CD4-positive, alpha-beta memory T cell (primary cell): ENCODE data around the gene CYTH4. TPM values are rescaled to one million over a fixed set of nuclear protein-coding genes. Genes with fewer than 3 reads are reported as not detected.
A peak's percentile ranks its signal among the peaks of the same experiment; 100 is the strongest.

Experiments used
- CTCF ChIA-PET: fragments of 350-600 bp; sonication (Branson Sonifier 250); formaldehyde crosslinking; loops from one replicate; lab custom pipeline; 2021; ENCODE audit warnings: inconsistent platforms; ENCODE audit not compliant: partially characterized antibody; lab: Charles Lee
- POLR2A ChIA-PET: fragments of 350-600 bp; sonication (Branson Sonifier 250); formaldehyde crosslinking; loops from one replicate; lab custom pipeline; 2021; ENCODE audit not compliant: partially characterized antibody; lab: Charles Lee
- DNase-seq, 5 donors: peaks; one replicate each; pipeline versions ENCODE4 v3.0.0 to v3.0.0-alpha.2; 2020 to 2022; ENCODE audit warnings: mixed read lengths in 1 of 5
- H3K27ac ChIP-seq: one replicate; pipeline ENCODE4 v1.7.0; 2013; ENCODE audit warnings: low read depth, low read length
- H3K27me3 ChIP-seq: 2 replicates; pipeline ENCODE4 v1.7.0; 2013; ENCODE audit warnings: mild to moderate bottlenecking, low read length, moderate library complexity; ENCODE audit not compliant: insufficient read depth
- H3K36me3 ChIP-seq: 2 replicates; pipeline ENCODE4 v1.7.0; 2013; ENCODE audit warnings: mild to moderate bottlenecking, low read length, moderate library complexity; ENCODE audit not compliant: insufficient read depth
- H3K4me1 ChIP-seq: 2 replicates; pipeline ENCODE4 v1.7.0; 2013; ENCODE audit warnings: mild to moderate bottlenecking, low read length, moderate library complexity; ENCODE audit not compliant: insufficient read depth
- H3K4me3 ChIP-seq, 2 donors: one replicate each; pipeline ENCODE4 v1.7.0; 2013; ENCODE audit warnings: low read length in 2 of 2, mild to moderate bottlenecking in 1 of 2
- H3K9me3 ChIP-seq, 2 donors: one replicate each; pipeline ENCODE4 v1.7.0; 2013; ENCODE audit warnings: low read length in 2 of 2, control low read depth in 1 of 2; ENCODE audit not compliant: control insufficient read depth in 1 of 2
- H3K27ac Mint-ChIP-seq, 7 donors: one replicate each; pipeline ENCODE4 v1.8.0; 2020 to 2021; ENCODE audit warnings: mixed read lengths in 7 of 7, mild to moderate bottlenecking in 6 of 7, inconsistent platforms in 3 of 7, moderate library complexity in 3 of 7
- H3K27me3 Mint-ChIP-seq, 2 donors: one replicate each; pipeline ENCODE4 v1.8.0; 2020 to 2021; ENCODE audit warnings: mixed read lengths in 2 of 2
- H3K36me3 Mint-ChIP-seq, 2 donors: one replicate each; pipeline ENCODE4 v1.8.0; 2020 to 2021; ENCODE audit warnings: mixed read lengths in 2 of 2, inconsistent platforms in 1 of 2, mild to moderate bottlenecking in 1 of 2
- H3K4me1 Mint-ChIP-seq, 4 donors: one replicate each; pipeline ENCODE4 v1.8.0; 2020 to 2021; ENCODE audit warnings: mixed read lengths in 4 of 4, mild to moderate bottlenecking in 1 of 4
- H3K4me3 Mint-ChIP-seq, 8 donors: one replicate each; pipeline ENCODE4 v1.8.0; 2020 to 2021; ENCODE audit warnings: mixed read lengths in 8 of 8, mild to moderate bottlenecking in 7 of 8, moderate library complexity in 6 of 8, inconsistent platforms in 3 of 8
- H3K9me3 Mint-ChIP-seq, 8 donors: one replicate each; pipeline ENCODE4 v1.8.0; 2020 to 2021; ENCODE audit warnings: mixed read lengths in 8 of 8, mild to moderate bottlenecking in 5 of 8, inconsistent platforms in 3 of 8, moderate library complexity in 1 of 8
- intact Hi-C: fragments of 100-400 bp; cut with micrococcal nuclease; formaldehyde crosslinking; loops from one replicate; pipeline ENCODE4 v1.15.1; 2023
- polyA plus RNA-seq, 2 donors: library from polyadenylated mRNA; unstranded; fragments of 300-500 nt; fragmentation: Illumina TruSeq; gene quantifications; one replicate each; pipeline ENCODE4 v1.2.3, GENCODE V29; 2021
- total RNA-seq, 2 experiments: library from RNA; stranded (reverse); gene quantifications; one replicate each; pipeline ENCODE4 v1.2.3, GENCODE V29; 2021

CYTH4 gene
- total and polyA plus RNA-seq, 4 experiments from 2014 or later = 39.4 to 177 (median 113) TPM

DNA sequence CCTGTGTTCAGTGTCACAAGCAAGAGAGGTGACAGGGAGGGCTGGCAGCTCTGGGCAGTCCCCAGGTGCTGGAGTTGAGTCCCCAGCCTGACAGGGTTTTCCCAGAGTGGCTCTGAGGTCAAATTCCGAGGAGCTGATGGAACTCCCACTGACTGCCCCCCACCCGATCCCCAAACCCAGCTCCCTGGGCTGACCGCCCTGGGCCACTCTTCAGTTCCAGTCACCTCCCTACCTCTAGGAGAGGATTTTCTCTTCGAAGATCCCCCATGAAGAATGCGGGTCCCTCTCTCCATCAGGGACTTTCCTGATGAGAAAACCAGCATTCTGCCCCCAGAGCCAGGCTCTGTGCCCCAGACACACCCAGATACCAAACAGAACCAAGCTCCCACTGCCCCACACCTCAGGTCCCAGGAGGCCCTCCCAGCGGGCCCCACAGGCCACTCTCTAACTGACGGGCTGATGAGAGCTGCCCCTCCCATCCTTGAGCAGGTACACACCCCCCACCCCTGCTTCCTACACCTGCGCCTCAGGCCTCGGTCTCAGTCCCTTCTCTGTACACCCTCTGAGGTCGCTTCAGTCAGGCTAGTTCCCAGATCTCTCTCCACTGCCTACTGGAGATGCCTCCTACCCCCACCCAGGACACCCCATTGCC, 26.1 kb upstream of the CYTH4 start:
- H3K4me3 Mint-ChIP-seq = no peak overlapping the region
- ChIA-PET POLR2A (interaction anchor here (1.4 kb wide), 1 partner anchor 11 kb away, joined by 8 read pairs; the partner anchor contains the start of gene RAC2), CTCF (interaction anchor here (0.6 to 1.6 kb wide), 4 partner anchors 12 to 203 kb away, joined by 3 to 6 read pairs (median 4); partner anchors contain the start of gene RAC2)
- peaks cover 17% of the 10 kb centered on the region for H3K4me1 ChIP-seq
- no peaks in the 10 kb centered on the region for H3K27me3 ChIP-seq
- no peak overlapping the region for H3K27ac ChIP-seq
- no peak overlapping the region for H3K4me3 ChIP-seq
- no peaks in the 10 kb centered on the region for H3K36me3 Mint-ChIP-seq
- peaks cover 0 to 1% of the 10 kb centered on the region in 2 donors for H3K27me3 Mint-ChIP-seq
- peaks cover 11 to 20% (median 14%) of the 10 kb centered on the region in 4 donors for H3K4me1 Mint-ChIP-seq
- H3K9me3 Mint-ChIP-seq = no peaks in the 10 kb centered on the region
- intact Hi-C loops = no loop called here
- no peak for DNase-seq
- no peaks in the 10 kb centered on the region for H3K9me3 ChIP-seq
- peak overlapping the region in 1 of 7 donors; percentile 36 for H3K27ac Mint-ChIP-seq
- H3K36me3 ChIP-seq = no peaks in the 10 kb centered on the region

DNA sequence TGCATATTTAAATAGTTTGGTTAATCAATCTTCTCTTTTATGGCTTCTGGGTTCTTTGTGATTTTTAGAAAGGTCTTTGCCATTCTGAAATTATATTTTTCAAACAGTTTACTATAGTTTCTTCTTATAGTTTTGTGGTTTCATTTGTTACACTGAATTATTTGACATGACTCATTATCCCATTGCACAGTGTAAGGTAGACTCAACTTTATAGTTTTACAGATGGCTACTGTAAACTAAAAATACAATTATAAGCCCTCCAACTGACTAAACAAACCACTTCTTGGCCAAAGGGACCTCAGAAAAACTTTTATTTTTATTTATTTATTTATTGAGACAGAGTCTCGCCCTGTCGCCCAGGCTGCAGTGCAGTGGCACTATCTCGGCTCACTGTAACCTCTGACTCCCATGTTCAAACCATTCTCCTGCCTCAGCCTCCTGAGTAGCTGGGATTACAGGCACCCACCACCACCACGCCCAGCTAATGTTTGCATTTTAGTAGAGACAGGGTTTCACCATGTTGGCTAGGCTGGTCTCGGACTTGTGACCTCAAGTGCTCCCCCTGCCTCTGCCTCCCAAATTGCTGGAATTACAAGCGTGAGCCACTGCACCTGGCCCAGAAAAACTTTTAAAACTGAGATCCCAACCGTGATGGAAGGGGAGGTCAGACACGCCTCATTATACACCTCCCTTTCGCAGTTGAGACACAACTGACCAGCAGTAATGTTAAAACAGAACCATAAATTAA, 24.1 kb upstream of the CYTH4 start:
- peaks cover 0 to 1% of the 10 kb centered on the region in 2 donors for H3K27me3 Mint-ChIP-seq
- no peak for DNase-seq
- peaks cover 11 to 18% (median 14%) of the 10 kb centered on the region in 4 donors for H3K4me1 Mint-ChIP-seq
- Histone ChIP-seq H3K36me3 (no peaks in the 10 kb centered on the region), H3K27me3 (no peaks in the 10 kb centered on the region), H3K27ac (no peak overlapping the region), H3K9me3 (no peaks in the 10 kb centered on the region), H3K4me1 (peaks cover 19% of the 10 kb centered on the region), H3K4me3 (no peak overlapping the region)
- H3K36me3 Mint-ChIP-seq = no peaks in the 10 kb centered on the region
- no peak overlapping the region for H3K4me3 Mint-ChIP-seq
- peaks cover 0 to under 1% (median 0%) of the 10 kb centered on the region in 8 donors for H3K9me3 Mint-ChIP-seq
- no peak overlapping the region for H3K27ac Mint-ChIP-seq
- ChIA-PET CTCF (interaction anchor here (0.6 to 10.9 kb wide), 10 partner anchors 12 to 172 kb away, joined by 3 to 491 read pairs (median 22); partner anchors contain the start of gene RAC2), POLR2A (interaction anchor here (3.5 to 5.1 kb wide), 2 partner anchors 17 to 29 kb away, joined by 24 to 145 read pairs; partner anchors contain the start of gene RAC2)
- intact Hi-C loops = no loop called here

GRCh38 chr22:37258753-37259401, 23.4 kb upstream of the CYTH4 start:
- no peak for DNase-seq
- Mint-ChIP-seq H3K9me3 (peaks cover 0 to 8% (median 0%) of the 10 kb centered on the region in 8 donors), H3K27me3 (peaks cover 0 to 1% of the 10 kb centered on the region in 2 donors), H3K36me3 (no peaks in the 10 kb centered on the region), H3K4me3 (no peak overlapping the region), H3K4me1 (peaks cover 11 to 18% (median 14%) of the 10 kb centered on the region in 4 donors), H3K27ac (peak overlapping the region in 1 of 7 donors; percentile 29)
- no peak overlapping the region for H3K27ac ChIP-seq
- H3K4me3 ChIP-seq = no peak overlapping the region
- POLR2A ChIA-PET = interaction anchor here (1.1 to 5.1 kb wide), 7 partner anchors 18 to 60 kb away, joined by 3 to 145 read pairs (median 17); partner anchors contain the start of gene RAC2
- intact Hi-C loops = loop anchor here (1.0 kb wide), 1 partner anchor 60 kb away; no protein-coding TSS in a partner anchor
- no peaks in the 10 kb centered on the region for H3K27me3 ChIP-seq
- H3K4me1 ChIP-seq = peaks cover 19% of the 10 kb centered on the region
- H3K36me3 ChIP-seq = no peaks in the 10 kb centered on the region
- peaks cover 0 to 3% of the 10 kb centered on the region in 2 donors for H3K9me3 ChIP-seq
- CTCF ChIA-PET = interaction anchor here (0.6 to 10.9 kb wide), 29 partner anchors 11 to 307 kb away, joined by 3 to 491 read pairs (median 14); partner anchors contain the start of genes CYTH4 and RAC2

GRCh38 chr22:37259540-37260029, 22.7 kb upstream of the CYTH4 start:
- no peak for DNase-seq
- intact Hi-C loops = loop anchor here (1.0 to 2.0 kb wide), 4 partner anchors 29 to 181 kb away; no protein-coding TSS in a partner anchor
- H3K36me3 Mint-ChIP-seq = no peaks in the 10 kb centered on the region
- H3K4me1 Mint-ChIP-seq = peaks cover 11 to 18% (median 14%) of the 10 kb centered on the region in 4 donors
- no peak overlapping the region for H3K4me3 ChIP-seq
- no peaks in the 10 kb centered on the region for H3K36me3 ChIP-seq
- H3K27ac ChIP-seq = no peak overlapping the region
- peaks cover 19% of the 10 kb centered on the region for H3K4me1 ChIP-seq
- peaks cover 0 to 11% (median under 1%) of the 10 kb centered on the region in 8 donors for H3K9me3 Mint-ChIP-seq
- H3K27ac Mint-ChIP-seq = peak overlapping the region in 5 of 7 donors; percentile 8 to 74 (median 64)
- POLR2A ChIA-PET = interaction anchor here (1.1 to 5.1 kb wide), 9 partner anchors 18 to 180 kb away, joined by 3 to 145 read pairs (median 15); partner anchors contain the start of gene RAC2
- H3K9me3 ChIP-seq = peaks cover 0 to 11% of the 10 kb centered on the region in 2 donors
- H3K27me3 Mint-ChIP-seq = peaks cover 0 to 1% of the 10 kb centered on the region in 2 donors
- peak overlapping the region in 6 of 8 donors; percentile 7 to 66 (median 22) for H3K4me3 Mint-ChIP-seq
- CTCF ChIA-PET = interaction anchor here (0.8 to 10.9 kb wide), 34 partner anchors 10 to 307 kb away, joined by 3 to 491 read pairs (median 12); partner anchors contain the start of genes CYTH4 and RAC2
- H3K27me3 ChIP-seq = no peaks in the 10 kb centered on the region

DNA sequence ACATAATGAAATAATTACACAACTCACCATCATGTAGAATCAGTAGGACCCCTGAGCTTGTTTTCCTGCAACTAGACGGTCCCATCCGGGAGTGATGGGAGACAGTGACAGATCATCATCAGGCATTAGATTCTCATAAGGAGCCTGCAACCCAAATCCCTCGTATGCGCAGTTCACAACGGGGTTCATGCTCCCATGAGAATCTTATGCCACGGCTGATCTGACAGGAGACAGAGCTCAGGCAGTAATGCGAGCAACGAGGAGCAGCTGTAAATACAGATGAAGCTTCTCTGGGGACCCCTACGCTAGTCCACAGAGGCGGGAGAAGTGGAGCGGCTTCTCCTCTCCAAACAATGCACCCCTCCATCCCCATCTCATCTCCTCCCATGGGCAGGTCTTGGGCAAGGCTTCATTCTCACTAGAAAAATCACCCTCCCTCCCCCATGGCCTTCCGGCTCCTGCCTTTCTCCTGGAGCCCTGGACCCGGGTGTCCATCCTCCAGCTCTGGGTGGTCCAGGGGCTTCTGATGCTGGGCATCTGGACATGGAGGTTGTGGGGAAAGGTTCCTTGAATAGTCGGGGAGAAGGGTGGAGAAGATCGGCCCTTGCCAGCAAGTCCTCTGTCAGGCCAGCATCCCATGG, 22.0 kb upstream of the CYTH4 start:
- no peak for DNase-seq
- Histone ChIP-seq H3K4me1 (peaks cover 19% of the 10 kb centered on the region), H3K9me3 (peaks cover 0 to 11% of the 10 kb centered on the region in 2 donors), H3K4me3 (no peak overlapping the region), H3K36me3 (no peaks in the 10 kb centered on the region), H3K27ac (no peak overlapping the region), H3K27me3 (no peaks in the 10 kb centered on the region)
- ChIA-PET CTCF (interaction anchor here (0.6 to 10.9 kb wide), 49 partner anchors 10 to 307 kb away, joined by 3 to 491 read pairs (median 6); partner anchors contain the start of genes CYTH4 and RAC2), POLR2A (interaction anchor here (1.1 to 5.1 kb wide), 11 partner anchors 19 to 181 kb away, joined by 3 to 145 read pairs (median 13); partner anchors contain the start of genes IL2RB and RAC2)
- peak overlapping the region in 2 of 7 donors; percentile 49 to 52 for H3K27ac Mint-ChIP-seq
- no peak overlapping the region for H3K4me3 Mint-ChIP-seq
- no peaks in the 10 kb centered on the region for H3K36me3 Mint-ChIP-seq
- peaks cover 11 to 18% (median 14%) of the 10 kb centered on the region in 4 donors for H3K4me1 Mint-ChIP-seq
- intact Hi-C loops = loop anchor here (1.0 to 2.0 kb wide), 3 partner anchors 29 to 182 kb away; no protein-coding TSS in a partner anchor
- peaks cover 0 to 11% (median under 1%) of the 10 kb centered on the region in 8 donors for H3K9me3 Mint-ChIP-seq
- H3K27me3 Mint-ChIP-seq = peaks cover 0 to 1% of the 10 kb centered on the region in 2 donors
